Mesenchymal stem cell (in vitro differentiated cells and primary cell): ENCODE data around the gene CTH.

ENCODE experiments used
- DNase-seq: peaks from one replicate; pipeline ENCODE4 v3.0.0-alpha.2; 2013
- H2AFZ ChIP-seq: one replicate; pipeline ENCODE4 v1.6.1; 2013; ENCODE audit warnings: low read depth, mild to moderate bottlenecking, control low read depth, inconsistent platforms, low read length, moderate library complexity
- H2AK5ac ChIP-seq: 2 replicates; pipeline ENCODE4 v1.6.1; 2013; ENCODE audit warnings: low read length, moderate library complexity, mild to moderate bottlenecking, inconsistent platforms; ENCODE audit not compliant: severe bottlenecking
- H2BK120ac ChIP-seq: one replicate; pipeline ENCODE4 v1.6.1; 2013; ENCODE audit warnings: low read depth, mild to moderate bottlenecking, inconsistent platforms, low read length, moderate library complexity
- H2BK12ac ChIP-seq, 2 experiments: one replicate each; pipeline ENCODE4 v1.6.1; 2013; ENCODE audit warnings: inconsistent platforms in 2 of 2, low read length in 2 of 2, mild to moderate bottlenecking in 2 of 2, moderate library complexity in 2 of 2, control low read depth in 1 of 2
- H2BK15ac ChIP-seq: one replicate; pipeline ENCODE4 v1.6.1; 2013; ENCODE audit warnings: mild to moderate bottlenecking, low read depth, inconsistent platforms; ENCODE audit not compliant: poor library complexity, severe bottlenecking
- H2BK5ac ChIP-seq: 2 replicates; pipeline ENCODE4 v1.6.1; 2013; ENCODE audit warnings: low read depth, mild to moderate bottlenecking, low read length, control low read depth, inconsistent platforms; ENCODE audit not compliant: poor library complexity, severe bottlenecking
- H3K14ac ChIP-seq, 2 experiments: one replicate each; pipeline ENCODE4 v1.6.1; 2013; ENCODE audit warnings: inconsistent platforms in 2 of 2, low read length in 2 of 2, control low read depth in 1 of 2, mild to moderate bottlenecking in 1 of 2, moderate library complexity in 1 of 2
- H3K18ac ChIP-seq, 2 experiments: one replicate each; pipeline ENCODE4 v1.6.1; 2013; ENCODE audit warnings: inconsistent platforms in 2 of 2, low read length in 2 of 2, control low read depth in 1 of 2, low read depth in 1 of 2, mild to moderate bottlenecking in 1 of 2
- H3K23ac ChIP-seq, 2 experiments: one replicate each; pipeline ENCODE4 v1.6.1; 2013; ENCODE audit warnings: inconsistent platforms in 2 of 2, low read length in 2 of 2, mild to moderate bottlenecking in 2 of 2, moderate library complexity in 2 of 2, control low read depth in 1 of 2
- H3K27ac ChIP-seq: 2 replicates; pipeline ENCODE4 v1.5.1; 2013; ENCODE audit warnings: mild to moderate bottlenecking, moderate library complexity, low read length, control low read depth, inconsistent platforms; ENCODE audit not compliant: poor library complexity, severe bottlenecking
- H3K27me3 ChIP-seq, 2 experiments: 2 replicates each; pipeline versions ENCODE4 v1.6.1 to v1.7.0; 2013; ENCODE audit warnings: low read length in 2 of 2, mild to moderate bottlenecking in 2 of 2, moderate library complexity in 2 of 2, control low read depth in 1 of 2, inconsistent platforms in 1 of 2; ENCODE audit not compliant: control insufficient read depth in 1 of 2, insufficient read depth in 1 of 2
- H3K36me3 ChIP-seq, 2 experiments: 2 replicates each; pipeline versions ENCODE4 v1.6.1 to v1.7.0; 2013; ENCODE audit warnings: low read length in 2 of 2, control low read depth in 1 of 2, inconsistent platforms in 1 of 2, low read depth in 1 of 2, mild to moderate bottlenecking in 1 of 2; ENCODE audit not compliant: insufficient read depth in 2 of 2, control insufficient read depth in 1 of 2
- H3K4ac ChIP-seq, 2 experiments: one replicate each; pipeline ENCODE4 v1.6.1; 2013; ENCODE audit warnings: inconsistent platforms in 2 of 2, low read length in 2 of 2, mild to moderate bottlenecking in 2 of 2, moderate library complexity in 2 of 2, control low read depth in 1 of 2, low read depth in 1 of 2
- H3K4me1 ChIP-seq: 2 replicates; pipeline ENCODE4 v1.6.1; 2013; ENCODE audit warnings: low read depth, low read length, control low read depth; ENCODE audit not compliant: control insufficient read depth, insufficient read depth
- H3K4me2 ChIP-seq: 2 replicates; pipeline ENCODE4 v1.6.1; 2013; ENCODE audit warnings: low read length, mild to moderate bottlenecking, inconsistent platforms; ENCODE audit not compliant: poor library complexity, severe bottlenecking
- H3K4me3 ChIP-seq, 2 experiments: 2 replicates each; pipeline versions ENCODE4 v1.5.1 to v1.7.0; 2013; ENCODE audit warnings: low read length in 2 of 2, mild to moderate bottlenecking in 2 of 2, control low read depth in 1 of 2, low read depth in 1 of 2; ENCODE audit not compliant: insufficient read depth in 1 of 2
- H3K79me1 ChIP-seq: replicated peaks from 2 replicates; pipeline ENCODE4 v1.6.1; 2013; ENCODE audit warnings: mild to moderate bottlenecking, control low read depth, low read length, inconsistent platforms; ENCODE audit not compliant: poor library complexity, severe bottlenecking
- H3K9ac ChIP-seq: 2 replicates; pipeline ENCODE4 v1.7.0; 2013; ENCODE audit warnings: mild to moderate bottlenecking, low read length, moderate library complexity
- H3K9me3 ChIP-seq: 2 replicates; pipeline ENCODE4 v1.7.0; 2013; ENCODE audit warnings: mild to moderate bottlenecking, low read length; ENCODE audit not compliant: control insufficient read depth
- H4K8ac ChIP-seq: one replicate; pipeline ENCODE4 v1.6.1; 2013; ENCODE audit warnings: inconsistent platforms, mild to moderate bottlenecking, low read length, moderate library complexity
- H4K91ac ChIP-seq: one replicate; pipeline ENCODE4 v1.6.1; 2013; ENCODE audit warnings: mild to moderate bottlenecking, low read length, inconsistent platforms
- WGBS: methylation state at CpG from one replicate; pipeline ENCODE4 v1.1.7; 2013; ENCODE audit warnings: mixed read lengths; 5-methylcytosine and 5-hydroxymethylcytosine counted together

The CTH gene

DNA sequence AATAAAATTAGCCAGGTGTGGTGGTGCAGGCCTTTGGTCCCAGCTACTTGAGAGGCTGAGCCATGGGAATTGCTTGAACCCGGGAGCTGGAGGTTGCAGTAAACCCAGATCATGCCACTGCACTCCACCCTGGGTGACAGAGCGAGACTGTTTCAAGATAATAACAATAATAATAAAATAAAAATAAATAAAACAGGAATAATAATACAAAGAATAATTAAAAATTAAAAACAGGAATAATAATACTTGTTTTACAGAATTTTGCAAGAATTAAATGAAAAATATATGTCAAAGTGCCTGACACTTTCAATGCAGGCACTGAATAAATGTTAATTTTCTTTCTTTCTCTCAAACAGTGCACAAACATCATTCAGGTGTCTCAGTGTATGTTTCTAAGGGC, 26.5 kb upstream of the CTH start:
- Histone ChIP-seq H3K4me2 (no peak overlapping the region), H2BK5ac (no peak overlapping the region), H2BK12ac (no peak overlapping the region), H4K8ac (no peak overlapping the region), H3K9ac (no peak overlapping the region), H2BK15ac (no peak overlapping the region), H3K4me1 (no peaks in the 10 kb centered on the region), H3K18ac (no peak overlapping the region), H2BK120ac (no peak overlapping the region), H3K23ac (no peak overlapping the region), H3K27me3 (no peaks in the 10 kb centered on the region), H3K36me3 (no peaks in the 10 kb centered on the region), H2AFZ (no peak overlapping the region), H3K27ac (no peak overlapping the region), H2AK5ac (no peak overlapping the region), H4K91ac (no peak overlapping the region), H3K9me3 (no peaks in the 10 kb centered on the region), H3K4ac (no peak overlapping the region), H3K79me1 (no peaks in the 10 kb centered on the region), H3K4me3 (no peak overlapping the region), H3K14ac (no peak overlapping the region)
- WGBS = 100% methylated on average over 1 of the region's 2 CpGs
- no peak for DNase-seq

DNA sequence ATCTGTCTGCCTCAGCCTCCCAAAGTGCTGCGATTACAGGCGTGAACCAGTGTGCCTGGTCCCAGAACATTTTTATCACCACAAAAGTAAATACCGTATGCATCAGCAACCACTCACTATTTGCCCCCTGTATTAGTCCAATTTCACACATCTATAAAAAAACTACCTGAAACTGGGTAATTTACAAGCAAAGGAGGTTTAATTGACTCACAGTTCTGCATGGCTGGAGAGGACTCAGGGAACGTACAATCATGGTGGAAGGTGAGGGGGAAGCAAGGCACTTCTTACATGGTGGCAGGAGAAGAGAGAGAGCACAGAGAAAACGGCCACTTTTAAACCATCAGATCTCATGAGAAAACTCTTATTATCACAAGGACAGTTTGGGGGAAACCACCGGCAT, 25.6 kb upstream of the CTH start:
- Histone ChIP-seq H4K91ac (no peak overlapping the region), H3K79me1 (no peaks in the 10 kb centered on the region), H2BK15ac (no peak overlapping the region), H3K9ac (no peak overlapping the region), H3K27ac (no peak overlapping the region), H2BK120ac (no peak overlapping the region), H3K4me2 (no peak overlapping the region), H3K27me3 (no peaks in the 10 kb centered on the region), H3K4ac (no peak overlapping the region), H3K18ac (no peak overlapping the region), H2AFZ (no peak overlapping the region), H2BK5ac (no peak overlapping the region), H3K36me3 (no peaks in the 10 kb centered on the region), H2AK5ac (no peak overlapping the region), H2BK12ac (no peak overlapping the region), H3K23ac (no peak overlapping the region), H3K4me3 (no peak overlapping the region), H3K9me3 (no peaks in the 10 kb centered on the region), H4K8ac (no peak overlapping the region), H3K14ac (no peak overlapping the region), H3K4me1 (no peaks in the 10 kb centered on the region)
- DNase-seq = no peak
- 97% methylated on average over 3 of the region's 6 CpGs for WGBS

- no peak overlapping the region for H2AFZ ChIP-seq
- H2BK12ac ChIP-seq = no peak overlapping the region
Measured at GRCh38 chr1:70386121-70386520, 24.9 kb upstream of the CTH start.

GRCh38 chr1:70387507-70387906, 23.6 kb upstream of the CTH start:
- Histone ChIP-seq H2BK120ac (no peak overlapping the region), H3K27ac (no peak overlapping the region), H3K4me2 (no peak overlapping the region), H3K23ac (no peak overlapping the region), H3K4ac (no peak overlapping the region), H3K4me3 (no peak overlapping the region), H3K9me3 (no peaks in the 10 kb centered on the region), H3K79me1 (no peaks in the 10 kb centered on the region), H3K36me3 (no peaks in the 10 kb centered on the region), H3K27me3 (no peaks in the 10 kb centered on the region), H3K9ac (no peak overlapping the region), H2BK15ac (no peak overlapping the region), H4K8ac (no peak overlapping the region), H4K91ac (no peak overlapping the region), H2BK5ac (no peak overlapping the region), H2BK12ac (no peak overlapping the region), H2AK5ac (no peak overlapping the region), H3K18ac (no peak overlapping the region), H2AFZ (no peak overlapping the region), H3K4me1 (no peaks in the 10 kb centered on the region), H3K14ac (no peak overlapping the region)
- no peak for DNase-seq
- 92% methylated on average over 5 of the region's 5 CpGs for WGBS

More at GRCh38 chr1:70386121-70386520, 24.9 kb upstream of the CTH start:
- Histone ChIP-seq H2BK120ac (no peak overlapping the region), H4K91ac (no peak overlapping the region), H3K27ac (no peak overlapping the region), H3K4ac (no peak overlapping the region), H3K4me1 (no peaks in the 10 kb centered on the region), H3K14ac (no peak overlapping the region), H3K4me3 (no peak overlapping the region), H2BK15ac (no peak overlapping the region), H4K8ac (no peak overlapping the region), H2AK5ac (no peak overlapping the region), H3K27me3 (no peaks in the 10 kb centered on the region), H3K9ac (no peak overlapping the region), H3K23ac (no peak overlapping the region), H3K36me3 (no peaks in the 10 kb centered on the region), H3K9me3 (no peaks in the 10 kb centered on the region), H3K18ac (no peak overlapping the region), H3K4me2 (no peak overlapping the region), H2BK5ac (no peak overlapping the region), H3K79me1 (no peaks in the 10 kb centered on the region)
- no CpG with 5 or more reads among the region's 2 CpGs for WGBS
- no peak for DNase-seq
